ENCODE data around the gene RGS3. TPM values are rescaled to one million over a fixed set of nuclear protein-coding genes. Genes with fewer than 3 reads are reported as not detected.

The RGS3 gene
- total RNA-seq, 1 donor from 2014 or later, result 158 TPM

DNA sequence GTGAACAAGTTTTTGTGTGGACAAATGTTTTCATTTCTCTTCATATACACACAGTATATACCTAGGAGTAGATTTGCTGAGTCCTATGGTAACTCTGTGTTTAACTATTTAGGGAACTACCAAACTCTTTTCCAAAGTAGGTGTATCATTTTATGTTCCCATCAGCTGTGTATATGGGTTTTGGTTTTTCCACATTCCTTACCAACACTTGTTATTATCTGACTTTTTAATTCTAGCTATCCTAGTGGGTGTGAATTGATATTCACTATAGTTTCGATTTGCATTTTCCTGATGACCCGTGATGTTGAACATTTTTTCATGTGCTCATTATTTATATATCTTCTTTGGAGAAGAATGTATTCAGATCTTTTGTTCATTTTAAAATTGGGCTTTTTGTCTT is 3.7 kb downstream of the RGS3 start:
- DNase-seq (ENCODE audit: low read depth), result no peak
- TF ChIP-seq, protein P1, sequence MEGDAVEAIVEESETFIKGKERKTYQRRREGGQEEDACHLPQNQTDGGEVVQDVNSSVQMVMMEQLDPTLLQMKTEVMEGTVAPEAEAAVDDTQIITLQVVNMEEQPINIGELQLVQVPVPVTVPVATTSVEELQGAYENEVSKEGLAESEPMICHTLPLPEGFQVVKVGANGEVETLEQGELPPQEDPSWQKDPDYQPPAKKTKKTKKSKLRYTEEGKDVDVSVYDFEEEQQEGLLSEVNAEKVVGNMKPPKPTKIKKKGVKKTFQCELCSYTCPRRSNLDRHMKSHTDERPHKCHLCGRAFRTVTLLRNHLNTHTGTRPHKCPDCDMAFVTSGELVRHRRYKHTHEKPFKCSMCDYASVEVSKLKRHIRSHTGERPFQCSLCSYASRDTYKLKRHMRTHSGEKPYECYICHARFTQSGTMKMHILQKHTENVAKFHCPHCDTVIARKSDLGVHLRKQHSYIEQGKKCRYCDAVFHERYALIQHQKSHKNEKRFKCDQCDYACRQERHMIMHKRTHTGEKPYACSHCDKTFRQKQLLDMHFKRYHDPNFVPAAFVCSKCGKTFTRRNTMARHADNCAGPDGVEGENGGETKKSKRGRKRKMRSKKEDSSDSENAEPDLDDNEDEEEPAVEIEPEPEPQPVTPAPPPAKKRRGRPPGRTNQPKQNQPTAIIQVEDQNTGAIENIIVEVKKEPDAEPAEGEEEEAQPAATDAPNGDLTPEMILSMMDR (IDR thresholded peaks at IDR 0.05; ENCODE audit: insufficient read depth, low read length, poor library complexity, severe bottlenecking), result no peak
- Histone ChIP-seq H3K27me3 (ENCODE audit: control insufficient read depth, insufficient read depth, low read length) (no peaks in the 10 kb centered on the region), H3K4me3 (ENCODE audit: low read depth, low read length) (no peak overlapping the region), H3K36me3 (ENCODE audit: control insufficient read depth, insufficient read depth, low read length) (no peaks in the 10 kb centered on the region)

DNA sequence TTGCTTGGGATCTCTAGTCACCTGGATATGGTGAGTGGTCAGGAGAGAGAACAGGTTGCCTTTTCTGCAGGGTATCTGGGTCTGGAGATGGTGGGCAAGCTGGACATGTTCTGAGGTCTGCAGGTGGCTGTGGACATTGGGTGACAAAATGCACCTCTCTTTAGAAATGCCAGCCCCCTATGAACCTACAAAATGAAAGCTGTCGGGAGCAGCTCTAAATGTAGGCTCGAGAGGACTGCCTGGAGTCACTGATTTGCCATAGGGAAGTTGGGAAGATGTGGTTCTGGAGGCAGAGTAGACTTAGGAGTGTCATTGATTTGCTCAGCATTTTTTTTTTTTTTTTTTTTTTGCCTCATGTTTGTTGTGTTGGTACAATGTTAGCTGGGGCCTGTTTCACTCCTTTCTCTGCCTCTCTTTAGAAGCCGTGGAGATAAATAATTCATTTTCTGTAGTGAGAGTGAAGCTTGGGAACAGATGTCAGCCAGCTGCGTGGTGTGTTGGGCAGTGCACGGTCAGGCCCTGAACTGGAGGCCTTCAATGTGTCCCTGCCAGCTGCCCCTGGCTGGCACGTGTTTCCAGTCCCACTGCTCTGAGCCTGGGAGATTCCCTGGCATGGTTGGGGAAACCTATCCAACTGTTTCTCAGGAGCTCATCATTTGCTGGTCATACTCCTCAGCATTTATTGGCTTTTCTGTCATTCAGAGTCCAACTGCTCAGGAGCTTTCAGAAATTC is 5.4 kb downstream of the RGS3 start:
- TF ChIP-seq, protein P1 (IDR thresholded peaks at IDR 0.05; ENCODE audit: insufficient read depth, low read length, poor library complexity, severe bottlenecking), result no peak
- no peaks in the 10 kb centered on the region for H3K27me3 ChIP-seq (ENCODE audit: control insufficient read depth, insufficient read depth, low read length)
- no peaks in the 10 kb centered on the region for H3K36me3 ChIP-seq (ENCODE audit: control insufficient read depth, insufficient read depth, low read length)
- H3K4me3 ChIP-seq (ENCODE audit: low read depth, low read length), result no peak overlapping the region
- DNase-seq (ENCODE audit: low read depth), result no peak

DNA sequence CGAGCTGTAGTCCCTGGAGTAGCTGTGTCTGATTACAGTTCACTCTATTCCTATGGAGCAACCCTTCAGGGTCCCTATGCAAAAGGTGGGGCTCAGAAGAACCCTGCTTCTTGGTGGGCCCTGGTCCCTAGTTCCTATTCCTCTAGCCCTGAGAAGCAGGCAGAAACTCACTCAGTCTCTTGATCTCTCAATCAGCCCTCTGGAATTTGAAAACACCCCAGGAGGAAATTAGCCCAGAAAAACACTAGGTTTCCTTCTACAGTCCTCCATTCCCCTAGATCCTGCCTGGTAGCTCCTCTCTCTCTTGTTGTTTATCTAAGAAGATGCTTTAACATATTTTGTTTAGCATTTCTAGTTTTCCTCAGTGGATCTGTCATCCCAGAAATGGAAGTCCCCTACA is 7.6 kb downstream of the RGS3 start:
- no peaks in the 10 kb centered on the region for H3K36me3 ChIP-seq (ENCODE audit: control insufficient read depth, insufficient read depth, low read length)
- no peak for DNase-seq (ENCODE audit: low read depth)
- H3K4me3 ChIP-seq (ENCODE audit: low read depth, low read length), result no peak overlapping the region
- TF ChIP-seq, protein P1 (IDR thresholded peaks at IDR 0.05; ENCODE audit: insufficient read depth, low read length, poor library complexity, severe bottlenecking), result no peak
- H3K27me3 ChIP-seq (ENCODE audit: control insufficient read depth, insufficient read depth, low read length), result no peaks in the 10 kb centered on the region

DNA sequence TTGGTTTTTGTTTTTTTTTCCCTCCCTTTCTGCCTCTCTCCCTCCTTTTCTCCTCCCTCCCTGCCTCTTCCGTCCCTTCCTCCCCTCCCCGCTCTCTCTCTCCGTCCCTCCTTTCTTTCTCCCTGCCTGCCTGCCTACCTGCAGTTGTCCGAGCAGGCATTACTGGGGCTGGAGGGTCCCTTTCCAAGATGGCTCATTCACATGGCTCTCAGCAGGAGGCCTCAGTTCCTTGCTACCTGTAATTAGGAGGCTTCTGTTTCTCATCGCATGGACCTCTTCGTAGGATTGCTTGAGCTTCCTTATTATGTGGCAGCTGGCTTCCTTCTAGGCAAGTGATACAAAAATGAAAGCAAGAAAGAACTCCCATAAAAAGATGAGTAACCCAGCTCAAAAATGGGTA is 8.0 kb downstream of the RGS3 start:
- Histone ChIP-seq H3K27me3 (ENCODE audit: control insufficient read depth, insufficient read depth, low read length) (no peaks in the 10 kb centered on the region), H3K36me3 (ENCODE audit: control insufficient read depth, insufficient read depth, low read length) (no peaks in the 10 kb centered on the region), H3K4me3 (ENCODE audit: low read depth, low read length) (no peak overlapping the region)
- TF ChIP-seq, protein P1 (IDR thresholded peaks at IDR 0.05; ENCODE audit: insufficient read depth, low read length, poor library complexity, severe bottlenecking), result no peak
- DNase-seq (ENCODE audit: low read depth), result no peak

DNA sequence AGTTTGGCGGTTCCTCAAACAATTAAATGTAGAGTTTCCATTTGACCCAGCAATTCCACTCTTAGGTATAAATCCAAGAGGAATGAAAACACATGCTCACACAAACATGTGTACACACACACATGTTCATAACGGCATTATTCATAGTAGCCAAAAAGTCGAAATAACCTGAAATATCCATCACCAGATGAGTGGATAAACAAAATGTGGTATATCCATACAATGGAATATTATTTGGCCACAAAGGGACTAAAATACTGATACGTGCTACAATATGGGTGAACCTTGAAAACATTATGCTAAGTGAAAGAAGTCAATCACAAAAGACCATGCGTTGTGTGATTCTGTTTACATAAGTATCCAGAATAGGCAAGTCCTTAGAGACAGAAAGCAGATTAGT is 8.7 kb downstream of the RGS3 start:
- no peaks in the 10 kb centered on the region for H3K36me3 ChIP-seq (ENCODE audit: control insufficient read depth, insufficient read depth, low read length)
- no peak for DNase-seq (ENCODE audit: low read depth)
- H3K27me3 ChIP-seq (ENCODE audit: control insufficient read depth, insufficient read depth, low read length), result no peaks in the 10 kb centered on the region
- no peak overlapping the region for H3K4me3 ChIP-seq (ENCODE audit: low read depth, low read length)
- TF ChIP-seq, protein P1 (IDR thresholded peaks at IDR 0.05; ENCODE audit: insufficient read depth, low read length, poor library complexity, severe bottlenecking), result no peak

Data from kidney epithelial cell (primary cell).